Forelimb muscle (tissue), 1 donor: Measurements from ENCODE around the gene KCNQ1. TPM values are rescaled to one million over a fixed set of nuclear protein-coding genes. Genes with fewer than 3 reads are reported as not detected.

Experiments
- DNase-seq: peaks from one replicate; pipeline ENCODE4 v3.0.0-alpha.2; 2013; ENCODE audit warnings: low read depth
- polyA plus RNA-seq: library from polyadenylated mRNA; unstranded; fragments of 120-200 nt; gene quantifications from one replicate; pipeline ENCODE4 v1.2.1, GENCODE V29; 2013; ENCODE audit not compliant: insufficient read length

The KCNQ1 gene
- polyA plus RNA-seq, 1 donor, result 2.1 TPM

DNA sequence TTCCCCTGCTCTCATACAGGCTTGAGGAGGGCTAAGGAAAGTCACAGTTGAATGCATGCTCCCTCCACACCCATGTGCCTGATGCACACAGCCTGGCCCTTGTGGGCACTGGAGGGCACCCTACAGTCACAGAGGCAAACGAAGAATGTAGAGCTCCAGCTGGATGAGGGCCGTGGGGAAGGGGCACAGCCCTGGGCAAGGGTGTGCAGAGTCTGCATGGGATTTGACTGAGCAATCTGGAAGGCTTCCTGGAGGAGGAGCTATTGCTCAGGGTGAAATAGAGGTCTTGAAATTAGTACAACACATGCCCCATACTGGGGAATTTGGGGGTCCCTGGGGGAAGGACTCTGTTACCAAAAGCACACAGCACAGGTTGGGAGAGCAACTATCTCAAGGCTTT lies 64.0 kb downstream of the KCNQ1 start:
- DNase-seq, result no peak

- no peak for DNase-seq
Measured at GRCh38 chr11:2509481-2510001, 64.7 kb downstream of the KCNQ1 start.

GRCh38 chr11:2510626-2511402 lies 66.0 kb downstream of the KCNQ1 start:
- no peak for DNase-seq

- no peak for DNase-seq
Measured at GRCh38 chr11:2511421-2512369, 66.9 kb downstream of the KCNQ1 start.

GRCh38 chr11:2512431-2513407 lies 67.9 kb downstream of the KCNQ1 start:
- no peak for DNase-seq

GRCh38 chr11:2513441-2513840 lies 68.6 kb downstream of the KCNQ1 start:
- no peak for DNase-seq

DNA sequence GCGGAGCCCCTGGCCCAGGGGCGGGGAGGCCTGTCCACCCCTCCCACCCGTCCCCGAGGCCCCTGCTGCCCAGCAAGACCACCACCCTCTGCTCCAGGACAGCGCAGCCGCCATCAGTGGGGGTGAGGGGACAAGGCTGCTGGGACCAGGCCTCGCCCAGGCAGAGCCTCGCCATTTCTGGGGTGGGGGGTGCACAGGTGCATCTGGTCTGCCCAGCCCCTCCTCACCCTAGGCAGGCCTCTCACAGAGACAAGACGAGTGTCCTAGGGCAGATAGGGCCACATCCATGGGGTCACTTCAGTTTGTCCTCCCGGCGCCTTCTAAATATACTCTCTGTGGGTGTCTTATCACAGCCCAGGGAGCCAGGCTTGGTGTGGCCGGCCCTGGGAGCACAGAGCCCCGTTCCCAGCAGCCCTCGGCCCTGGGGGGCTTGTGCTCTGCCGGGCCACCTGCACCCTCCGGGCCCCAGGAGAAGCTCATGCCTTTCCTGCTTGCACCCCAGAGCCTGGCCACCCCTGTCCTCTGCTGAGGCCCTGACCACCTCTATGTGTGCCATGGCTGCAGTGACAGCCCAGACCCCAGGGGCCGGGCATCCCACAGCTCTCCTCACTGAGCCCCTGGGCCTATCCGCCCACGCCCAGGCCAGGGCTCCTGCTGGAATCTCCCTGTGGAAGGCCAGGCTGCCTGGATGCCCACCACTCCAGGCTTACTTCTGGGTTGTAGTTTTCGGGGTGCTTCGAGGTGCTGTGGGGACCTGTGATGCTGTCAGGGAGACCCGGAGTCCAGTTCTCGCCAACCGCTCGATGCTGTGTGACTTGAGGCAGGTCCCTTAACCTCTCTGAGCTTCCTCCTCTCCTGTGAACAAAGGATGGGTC lies 70.8 kb downstream of the KCNQ1 start:
- no peak for DNase-seq

DNA sequence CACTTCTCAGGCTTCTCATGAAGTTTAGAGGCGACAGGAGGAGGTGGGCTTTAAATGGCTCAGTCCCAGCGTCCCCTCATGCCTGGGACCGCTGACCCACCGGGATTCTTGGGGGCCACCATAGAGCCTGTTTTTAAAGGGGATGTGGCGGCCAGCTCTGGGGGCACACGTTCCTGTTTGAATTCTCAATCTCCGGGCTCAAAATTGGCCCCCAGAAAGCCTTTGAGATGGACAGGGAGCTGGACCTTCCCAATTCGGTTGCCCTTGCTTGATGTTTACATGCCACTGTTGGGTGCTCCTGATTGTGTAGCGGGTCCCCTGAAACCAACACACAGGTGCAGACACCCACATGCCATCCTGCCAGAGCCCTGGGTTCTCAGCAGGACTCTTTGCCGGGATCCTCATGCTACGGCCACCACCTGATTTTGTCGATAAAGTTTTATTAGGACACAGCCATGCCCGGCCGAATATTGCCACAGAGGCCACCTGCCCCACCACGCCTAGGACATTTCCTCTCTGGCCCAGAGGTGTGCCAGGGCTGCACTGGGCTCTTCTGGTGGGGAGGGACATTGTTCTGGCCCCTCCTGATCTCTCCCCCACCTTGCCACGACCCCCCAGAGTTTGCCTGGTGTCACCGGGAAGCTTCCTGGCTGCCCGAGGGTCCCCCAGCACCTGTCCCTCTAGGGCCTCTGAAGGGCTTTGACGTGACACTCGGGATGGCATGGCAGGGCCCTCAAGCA lies 71.6 kb downstream of the KCNQ1 start:
- no peak for DNase-seq

DNA sequence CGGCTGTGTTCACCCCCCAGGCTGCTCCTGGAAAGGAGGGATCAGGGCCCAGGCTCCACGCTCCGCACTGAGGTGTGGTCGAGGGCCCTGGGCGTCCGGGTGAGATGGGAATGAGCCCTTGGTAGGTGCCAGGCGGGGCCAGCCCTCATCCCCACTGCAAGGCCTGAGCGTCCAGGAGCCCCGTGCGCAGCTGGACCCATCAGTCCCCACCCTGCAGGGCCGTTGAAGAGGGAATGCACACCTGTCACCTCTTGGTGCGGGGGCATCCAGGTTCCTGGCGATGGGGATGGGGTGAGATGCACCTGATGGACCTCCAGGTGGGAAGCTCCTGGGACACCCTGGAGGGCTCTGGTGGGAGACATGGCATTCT lies 72.2 kb downstream of the KCNQ1 start:
- DNase-seq, result no peak

- DNase-seq, result no peak
Measured at GRCh38 chr11:2517386-2518064, 72.7 kb downstream of the KCNQ1 start.

DNA sequence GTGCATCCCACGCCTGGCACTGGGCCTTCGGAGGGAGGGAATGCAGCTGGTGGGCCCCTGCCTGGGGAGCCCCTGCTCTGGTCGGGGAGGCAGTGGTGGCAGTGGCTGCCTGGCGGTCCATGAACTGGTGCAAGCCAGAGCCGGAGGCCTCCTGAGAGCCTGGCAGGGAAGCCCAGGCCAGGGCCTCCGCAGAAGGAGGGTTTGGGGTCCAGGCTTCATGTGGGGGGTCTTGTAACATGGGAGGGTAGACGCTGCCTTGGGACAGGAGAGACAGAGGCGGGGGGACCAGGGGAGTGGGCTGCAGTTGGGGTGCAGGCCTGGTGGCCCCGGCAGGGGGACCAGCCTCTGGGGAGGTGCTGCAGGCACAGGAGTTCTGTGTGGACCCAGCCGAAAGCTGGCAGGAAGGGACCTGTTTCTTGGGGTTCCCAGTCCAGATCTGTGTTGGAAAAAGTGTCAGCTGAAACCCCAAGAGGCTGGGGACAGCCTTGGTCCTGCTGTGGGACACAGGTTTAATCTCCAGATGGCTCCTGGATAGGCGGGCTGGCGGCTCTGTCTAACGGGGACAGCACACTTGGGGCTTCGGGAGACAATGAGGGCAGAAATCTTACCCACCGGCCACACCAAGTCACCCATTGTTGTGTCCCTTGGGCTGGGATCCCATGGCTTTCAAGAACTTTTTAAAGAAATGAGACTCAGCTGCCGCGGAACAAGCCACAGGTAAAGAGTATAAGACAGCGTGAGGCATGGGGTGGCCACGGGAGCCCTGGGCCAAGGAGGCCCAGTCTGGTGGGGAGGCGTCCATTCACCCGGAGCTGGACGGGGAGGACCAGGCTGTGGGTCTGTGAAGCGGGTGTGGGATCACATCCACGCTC lies 73.5 kb downstream of the KCNQ1 start:
- DNase-seq, result no peak

DNA sequence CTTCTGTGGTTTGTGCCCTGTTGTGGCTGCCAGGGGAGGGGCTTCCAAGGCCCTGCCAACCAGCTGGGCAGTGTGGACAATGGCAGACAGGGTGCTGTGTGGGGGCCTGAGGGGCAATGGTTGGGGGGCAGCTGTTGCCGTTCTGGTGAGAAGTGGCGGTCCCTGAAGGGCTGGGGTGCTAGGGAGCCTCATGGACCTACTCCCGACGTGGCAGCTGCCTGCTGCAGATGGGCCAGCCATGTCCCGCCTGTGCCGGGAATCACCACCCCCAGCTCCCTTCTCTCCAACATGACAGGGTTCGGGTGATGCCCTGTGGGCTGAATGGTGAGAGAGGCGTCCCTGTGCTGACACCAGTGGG lies 74.2 kb downstream of the KCNQ1 start:
- no peak for DNase-seq

- DNase-seq, result no peak
Measured at GRCh38 chr11:2519517-2519861, 74.7 kb downstream of the KCNQ1 start.

DNA sequence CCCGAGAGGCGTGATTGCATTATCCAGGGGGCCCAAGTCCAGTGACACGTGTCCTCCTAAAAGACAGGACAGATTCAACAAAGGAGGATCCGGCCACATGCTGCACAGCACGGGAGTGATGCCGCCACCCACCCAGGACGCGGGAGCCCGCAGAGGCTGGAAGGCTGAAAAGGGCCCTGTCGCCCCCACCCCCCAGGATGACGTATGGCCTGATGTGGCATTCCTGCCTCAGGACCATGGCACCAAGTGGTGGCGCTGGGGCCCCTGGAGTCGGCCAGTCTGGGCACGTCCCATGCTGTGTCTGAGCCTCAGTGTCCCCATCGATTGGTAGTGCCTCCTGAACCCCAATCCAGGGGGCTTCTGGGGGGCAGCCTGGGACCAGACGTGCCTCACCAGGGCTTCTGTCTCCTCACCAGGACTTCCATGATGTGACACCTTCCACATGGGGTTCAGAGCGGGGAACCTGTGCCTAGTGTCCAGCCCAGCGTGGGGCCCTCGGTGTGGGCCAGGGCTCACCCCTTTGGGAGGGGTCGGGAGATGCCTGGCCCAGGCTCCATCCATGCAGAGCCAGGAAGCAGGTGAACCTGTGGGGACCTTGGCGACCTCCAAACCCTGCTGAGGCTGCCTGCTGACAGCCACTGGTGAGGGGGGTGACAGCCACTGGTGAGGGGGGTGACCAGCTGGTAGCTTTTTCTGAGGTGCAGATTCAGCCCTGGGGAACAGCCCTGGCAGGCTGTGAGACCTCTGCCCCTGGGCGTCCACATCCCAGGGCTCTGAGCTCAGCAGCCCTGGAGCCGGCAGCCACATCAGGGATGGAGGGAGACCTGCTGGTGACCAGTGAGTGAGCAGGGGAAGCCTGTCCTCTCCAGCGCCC lies 75.3 kb downstream of the KCNQ1 start:
- no peak for DNase-seq

GRCh38 chr11:2520736-2521035 lies 75.9 kb downstream of the KCNQ1 start:
- DNase-seq, result no peak

- DNase-seq, result no peak
Measured at GRCh38 chr11:2521081-2521732, 76.4 kb downstream of the KCNQ1 start.
